Measurements from ENCODE around the gene CD99L2. TPM values are rescaled to one million over a fixed set of nuclear protein-coding genes. Genes with fewer than 3 reads are reported as not detected.

The CD99L2 gene
- total RNA-seq, 2 donors from 2014 or later, result 11.3 to 18.7 TPM

DNA sequence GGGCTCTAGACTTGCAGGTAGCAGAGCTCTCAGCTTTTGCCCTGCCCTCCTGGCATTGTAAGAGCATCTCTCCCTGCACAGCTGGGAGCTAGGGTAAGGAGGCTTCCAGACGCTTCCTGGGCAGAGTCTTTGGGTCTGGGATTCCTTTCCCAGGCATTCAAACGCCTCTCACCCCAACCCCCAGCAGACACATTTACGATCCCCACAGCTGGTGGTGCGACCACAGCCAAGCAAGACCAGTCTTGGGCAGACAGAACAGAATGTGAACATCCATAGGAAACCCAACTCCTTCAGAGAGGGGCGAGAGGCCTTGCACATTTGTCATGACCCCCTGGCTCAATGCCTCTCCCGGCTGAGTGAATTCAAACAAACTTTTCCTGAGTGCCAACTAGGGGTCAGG lies 38.1 kb upstream of the CD99L2 start:
- Histone ChIP-seq H3K27me3 (ENCODE audit: control insufficient read depth, insufficient read depth, low read length, poor library complexity, severe bottlenecking) (no peaks in the 10 kb centered on the region), H3K36me3 (ENCODE audit: control insufficient read depth, insufficient read depth, low read length) (no peaks in the 10 kb centered on the region), H3K9me3 (ENCODE audit: control insufficient read depth, low read length) (no peaks in the 10 kb centered on the region), H3K27ac (ENCODE audit: low read depth, low read length) (no peak overlapping the region), H3K4me1 (ENCODE audit: control insufficient read depth, insufficient read depth, low read length) (peaks cover 10% of the 10 kb centered on the region), H3K4me3 (ENCODE audit: low read length) (no peak overlapping the region), H3K9ac (ENCODE audit: extremely low read depth, low read length, poor library complexity, severe bottlenecking) (no peak overlapping the region)
- DNase-seq, result no peak
- TF ChIP-seq, protein P1, sequence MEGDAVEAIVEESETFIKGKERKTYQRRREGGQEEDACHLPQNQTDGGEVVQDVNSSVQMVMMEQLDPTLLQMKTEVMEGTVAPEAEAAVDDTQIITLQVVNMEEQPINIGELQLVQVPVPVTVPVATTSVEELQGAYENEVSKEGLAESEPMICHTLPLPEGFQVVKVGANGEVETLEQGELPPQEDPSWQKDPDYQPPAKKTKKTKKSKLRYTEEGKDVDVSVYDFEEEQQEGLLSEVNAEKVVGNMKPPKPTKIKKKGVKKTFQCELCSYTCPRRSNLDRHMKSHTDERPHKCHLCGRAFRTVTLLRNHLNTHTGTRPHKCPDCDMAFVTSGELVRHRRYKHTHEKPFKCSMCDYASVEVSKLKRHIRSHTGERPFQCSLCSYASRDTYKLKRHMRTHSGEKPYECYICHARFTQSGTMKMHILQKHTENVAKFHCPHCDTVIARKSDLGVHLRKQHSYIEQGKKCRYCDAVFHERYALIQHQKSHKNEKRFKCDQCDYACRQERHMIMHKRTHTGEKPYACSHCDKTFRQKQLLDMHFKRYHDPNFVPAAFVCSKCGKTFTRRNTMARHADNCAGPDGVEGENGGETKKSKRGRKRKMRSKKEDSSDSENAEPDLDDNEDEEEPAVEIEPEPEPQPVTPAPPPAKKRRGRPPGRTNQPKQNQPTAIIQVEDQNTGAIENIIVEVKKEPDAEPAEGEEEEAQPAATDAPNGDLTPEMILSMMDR (conservative IDR thresholded peaks at IDR 0.05), result no peak
- Mint-ChIP-seq H3K36me3 (ENCODE audit: low read depth) (no peaks in the 10 kb centered on the region), H3K9me3 (peaks cover 18% of the 10 kb centered on the region), H3K27ac (peak overlapping the region; percentile 40), H3K4me1 (peaks cover 33% of the 10 kb centered on the region), H3K4me3 (no peak overlapping the region), H3K27me3 (ENCODE audit: insufficient read depth) (no peaks in the 10 kb centered on the region)
- 90 to 92% methylated on average over 2 to 6 of the region's 6 CpGs for WGBS, 2 experiments (ENCODE audit: insufficient coverage in 1 of 2, insufficient read length in 1 of 2)

DNA sequence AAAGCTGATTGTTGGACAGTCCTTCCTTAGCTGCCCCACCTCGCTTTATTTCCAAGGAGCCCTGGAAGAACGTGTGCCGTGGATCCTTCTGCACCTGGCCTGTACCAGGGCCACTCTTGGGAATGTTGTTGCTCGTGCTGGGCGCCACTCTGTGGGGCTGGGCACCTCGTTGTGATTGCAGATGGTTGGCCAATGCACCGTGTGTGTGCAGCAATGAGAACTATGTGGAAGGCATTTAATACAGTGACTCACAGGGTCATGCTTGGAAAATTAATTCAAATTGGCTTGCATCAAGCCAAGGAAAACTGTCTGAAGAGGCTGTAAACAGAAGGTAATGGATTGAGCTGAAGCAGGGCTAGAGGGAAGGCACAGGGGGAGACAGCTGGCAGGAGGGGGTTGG lies 37.0 kb upstream of the CD99L2 start:
- WGBS, 2 experiments (ENCODE audit: insufficient coverage in 1 of 2, insufficient read length in 1 of 2), result 80 to 83% methylated on average over 2 to 7 of the region's 7 CpGs

DNA sequence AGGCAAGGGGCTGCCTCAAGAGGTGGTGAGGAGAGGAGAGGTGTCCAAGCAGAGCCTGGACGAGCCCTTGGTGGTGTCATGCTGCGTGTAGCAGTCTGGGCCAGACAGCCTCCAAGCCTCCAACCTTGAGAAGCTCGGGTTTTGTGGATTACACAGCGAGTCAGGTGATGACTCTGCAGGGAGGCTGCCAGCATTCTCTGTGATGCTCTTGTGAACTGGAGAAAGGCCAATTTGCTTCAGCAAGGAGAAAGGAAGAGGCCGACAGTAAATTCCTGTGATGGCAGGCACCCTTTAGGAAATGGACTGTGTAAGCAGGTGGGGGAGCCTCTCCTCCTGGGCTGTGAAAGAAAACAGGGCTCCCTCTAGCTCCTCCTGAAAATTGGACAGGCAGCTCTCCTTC lies 36.0 kb upstream of the CD99L2 start:
- peak overlapping the region; percentile 57 for H3K9ac ChIP-seq (ENCODE audit: extremely low read depth, low read length, poor library complexity, severe bottlenecking)
- Mint-ChIP-seq H3K27me3 (ENCODE audit: insufficient read depth) (no peaks in the 10 kb centered on the region), H3K27ac (peak overlapping the region; percentile 92), H3K4me3 (peak overlapping the region; percentile 14), H3K36me3 (ENCODE audit: low read depth) (no peaks in the 10 kb centered on the region), H3K9me3 (peaks cover 15% of the 10 kb centered on the region), H3K4me1 (peaks cover 23% of the 10 kb centered on the region)
- peaks cover 10% of the 10 kb centered on the region for H3K4me1 ChIP-seq (ENCODE audit: control insufficient read depth, insufficient read depth, low read length)
- no peaks in the 10 kb centered on the region for H3K9me3 ChIP-seq (ENCODE audit: control insufficient read depth, low read length)
- no peaks in the 10 kb centered on the region for H3K36me3 ChIP-seq (ENCODE audit: control insufficient read depth, insufficient read depth, low read length)
- WGBS, 2 experiments (ENCODE audit: insufficient coverage in 1 of 2, insufficient read length in 1 of 2), result 0 to 11% methylated on average over 2 to 5 of the region's 5 CpGs
- TF ChIP-seq, protein P1 (conservative IDR thresholded peaks at IDR 0.05), result no peak
- H3K27me3 ChIP-seq (ENCODE audit: control insufficient read depth, insufficient read depth, low read length, poor library complexity, severe bottlenecking), result no peaks in the 10 kb centered on the region
- DNase-seq, result peak; percentile 92
- peak overlapping the region; percentile 56 for H3K4me3 ChIP-seq (ENCODE audit: low read length)
- peak overlapping the region; percentile 69 for H3K27ac ChIP-seq (ENCODE audit: low read depth, low read length)

More for the DNA sequence above, 37.0 kb upstream of the CD99L2 start:
- Histone ChIP-seq H3K4me1 (ENCODE audit: control insufficient read depth, insufficient read depth, low read length) (peaks cover 10% of the 10 kb centered on the region), H3K36me3 (ENCODE audit: control insufficient read depth, insufficient read depth, low read length) (no peaks in the 10 kb centered on the region), H3K9ac (ENCODE audit: extremely low read depth, low read length, poor library complexity, severe bottlenecking) (no peak overlapping the region), H3K4me3 (ENCODE audit: low read length) (no peak overlapping the region), H3K9me3 (ENCODE audit: control insufficient read depth, low read length) (no peaks in the 10 kb centered on the region), H3K27me3 (ENCODE audit: control insufficient read depth, insufficient read depth, low read length, poor library complexity, severe bottlenecking) (no peaks in the 10 kb centered on the region), H3K27ac (ENCODE audit: low read depth, low read length) (no peak overlapping the region)
- Mint-ChIP-seq H3K4me1 (peaks cover 23% of the 10 kb centered on the region), H3K27me3 (ENCODE audit: insufficient read depth) (no peaks in the 10 kb centered on the region), H3K36me3 (ENCODE audit: low read depth) (no peaks in the 10 kb centered on the region), H3K9me3 (peaks cover 15% of the 10 kb centered on the region), H3K27ac (peak overlapping the region; percentile 92), H3K4me3 (no peak overlapping the region)
- TF ChIP-seq, protein P1 (conservative IDR thresholded peaks at IDR 0.05), result no peak
- no peak for DNase-seq

All from endodermal cell (in vitro differentiated cells).